Activated CD4-positive, alpha-beta T cell treated with anti-CD3 and anti-CD28 coated beads, Interleukin-2, Interleukin-4, amounts not matched to agents 100 ng/mL and 50 ng/mL, durations not matched to agents 16 hours and 8 hours (primary cell): Measurements from ENCODE around the gene RAB11FIP5.
"Not testable (repeated sequence)": the region's sequence is repeated elsewhere in the genome, so short reads cannot be mapped to it uniquely, and the experiment has no call there.

Experiments used
- DNase-seq: peaks from one replicate; pipeline ENCODE4 v3.0.0-alpha.2; 2020; ENCODE audit warnings: low spot score

RAB11FIP5 gene

GRCh38 chr2:73070643-73071359, 41.9 kb downstream of the RAB11FIP5 start:
- peak; percentile 12 for DNase-seq

GRCh38 chr2:73069855-73070642, 42.7 kb downstream of the RAB11FIP5 start:
- no peak for DNase-seq

- no peak for DNase-seq
Measured at GRCh38 chr2:73069041-73069854, 43.5 kb downstream of the RAB11FIP5 start.

- no peak for DNase-seq
Measured at GRCh38 chr2:73068147-73068546, 44.6 kb downstream of the RAB11FIP5 start.

- DNase-seq = no peak
Measured at GRCh38 chr2:73067043-73067442, 45.7 kb downstream of the RAB11FIP5 start.

- DNase-seq = not testable (repeated sequence)
Measured at GRCh38 chr2:73065070-73065469, 47.7 kb downstream of the RAB11FIP5 start.

GRCh38 chr2:73063909-73064875, 48.6 kb downstream of the RAB11FIP5 start:
- no peak for DNase-seq

GRCh38 chr2:73063472-73063871, 49.3 kb downstream of the RAB11FIP5 start:
- no peak for DNase-seq

GRCh38 chr2:73059106-73059505, 53.6 kb downstream of the RAB11FIP5 start:
- no peak for DNase-seq

GRCh38 chr2:73054980-73055379, 57.8 kb downstream of the RAB11FIP5 start:
- no peak for DNase-seq

GRCh38 chr2:73053316-73054114, 59.2 kb downstream of the RAB11FIP5 start:
- DNase-seq = no peak

- no peak for DNase-seq
Measured at GRCh38 chr2:73050121-73050545, 62.6 kb downstream of the RAB11FIP5 start.

GRCh38 chr2:73043929-73044832, 68.6 kb downstream of the RAB11FIP5 start:
- no peak for DNase-seq

GRCh38 chr2:73043276-73043675, 69.5 kb downstream of the RAB11FIP5 start:
- no peak for DNase-seq

- no peak for DNase-seq
Measured at GRCh38 chr2:73037947-73038585, 74.7 kb downstream of the RAB11FIP5 start.

GRCh38 chr2:73036766-73037165, 76.0 kb downstream of the RAB11FIP5 start:
- DNase-seq = no peak

GRCh38 chr2:73035899-73036711, 76.6 kb downstream of the RAB11FIP5 start:
- no peak for DNase-seq
